Activated T-helper 1 cell treated with anti-CD3 and anti-CD28 coated beads, Interleukin-2, amount 50 U/mL, for 16 hours (primary cell): ENCODE data around the gene MKI67.
"Not testable (repeated sequence)": the region's sequence is repeated elsewhere in the genome, so short reads cannot be mapped to it uniquely, and the experiment has no call there.

ENCODE experiments used
- DNase-seq, 2 donors: peaks; one replicate each; pipeline ENCODE4 v3.0.0-alpha.2; 2020; ENCODE audit warnings: low read depth in 1 of 2, low spot score in 1 of 2

The MKI67 gene

DNA sequence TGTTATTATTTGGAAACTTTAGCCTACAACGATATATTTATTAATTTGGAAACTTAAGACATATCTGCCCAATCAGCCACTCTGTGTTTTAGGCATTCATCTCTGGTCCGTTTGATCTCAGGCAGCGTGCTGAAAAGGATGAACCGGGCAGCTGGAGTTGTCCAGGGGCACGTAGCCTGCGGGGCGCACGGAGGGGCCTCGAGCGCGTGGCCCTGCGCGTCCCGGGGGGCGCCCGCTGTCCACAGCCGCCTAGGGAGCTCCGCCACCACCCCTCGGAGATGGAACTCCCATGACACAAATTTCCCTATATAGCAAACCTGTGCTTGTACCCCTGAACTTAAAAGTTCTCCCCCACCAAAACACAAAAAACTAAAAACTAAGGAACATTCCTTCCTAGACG, 24.3 kb upstream of the MKI67 start:
- no peak for DNase-seq

DNA sequence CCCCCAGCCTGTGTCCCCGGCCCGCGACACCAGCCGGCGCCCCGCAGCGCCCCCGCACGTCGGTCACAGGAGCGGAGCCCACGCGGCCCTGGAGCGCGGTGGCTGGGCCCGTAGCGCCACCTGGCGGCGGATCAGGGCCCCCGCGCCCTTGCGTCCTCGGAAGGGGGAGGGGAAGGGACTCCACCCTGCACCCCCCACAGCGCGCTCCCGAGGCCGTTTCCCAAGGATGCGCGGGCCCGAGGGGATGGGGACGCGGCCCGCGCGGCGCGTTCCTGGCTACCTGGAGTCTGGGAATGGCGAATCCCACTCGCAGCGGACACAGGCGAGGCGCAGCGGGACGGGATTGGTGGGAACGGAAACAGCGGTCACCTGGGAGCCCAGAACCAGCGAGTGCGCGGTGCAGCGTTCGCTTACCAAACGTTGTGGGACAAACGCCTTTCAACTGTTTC, 23.8 kb upstream of the MKI67 start:
- peak; percentile 49 to 73 for DNase-seq

DNA sequence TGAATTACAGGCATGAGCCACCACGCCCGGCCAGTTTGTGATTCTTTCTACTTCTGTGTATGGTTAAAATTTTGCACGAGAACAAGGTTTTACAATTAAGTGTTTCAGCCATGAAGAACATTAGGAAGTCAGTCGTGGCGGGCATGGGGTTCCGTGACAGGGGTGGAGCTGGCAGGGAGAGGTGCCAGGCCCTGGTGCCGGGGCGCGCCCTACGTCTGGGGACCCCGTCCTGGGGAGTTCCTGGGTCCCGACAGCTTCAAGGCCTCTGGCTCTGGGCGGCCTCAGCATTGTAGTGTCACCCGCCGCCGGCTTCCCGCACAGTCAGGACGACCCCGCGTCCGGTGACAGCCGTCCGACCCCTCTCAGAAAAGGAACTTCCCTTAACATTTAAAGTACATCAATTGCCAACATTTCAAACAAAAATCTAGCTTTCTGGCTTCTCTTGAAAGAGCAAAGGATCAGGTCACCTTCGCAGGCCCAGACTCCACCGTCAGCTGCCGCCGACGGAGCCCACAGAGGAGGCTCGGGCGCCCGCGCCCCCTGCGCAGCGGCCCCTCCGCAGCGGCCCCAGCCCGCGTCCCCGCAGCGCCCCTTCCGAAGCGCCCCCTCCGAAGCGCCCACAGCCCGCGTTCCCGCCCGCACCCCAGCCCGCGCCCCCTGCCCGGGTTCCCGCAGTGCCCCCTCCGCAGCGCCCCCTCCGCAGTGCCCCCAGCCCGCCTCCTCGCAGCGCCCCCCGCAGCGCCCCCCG, 23.2 kb upstream of the MKI67 start:
- no peak for DNase-seq

DNA sequence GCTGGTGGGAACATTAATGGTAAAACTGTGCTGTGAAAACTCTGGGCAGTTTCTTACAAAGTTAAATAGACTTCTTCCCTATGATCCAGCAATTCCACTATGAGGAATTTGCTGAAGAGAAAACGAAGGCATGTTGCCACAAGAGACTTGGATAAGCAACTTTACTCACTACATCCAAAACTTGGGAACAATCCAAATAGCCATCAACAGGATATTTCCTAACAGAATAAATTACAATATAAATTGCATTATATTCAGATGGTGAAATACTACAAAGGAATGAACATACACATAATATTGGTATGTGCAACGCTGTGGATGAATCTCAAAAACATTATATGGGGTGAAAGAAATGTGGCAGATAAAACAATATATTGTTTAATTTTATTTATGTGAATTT, 21.4 kb upstream of the MKI67 start:
- DNase-seq, result no peak

DNA sequence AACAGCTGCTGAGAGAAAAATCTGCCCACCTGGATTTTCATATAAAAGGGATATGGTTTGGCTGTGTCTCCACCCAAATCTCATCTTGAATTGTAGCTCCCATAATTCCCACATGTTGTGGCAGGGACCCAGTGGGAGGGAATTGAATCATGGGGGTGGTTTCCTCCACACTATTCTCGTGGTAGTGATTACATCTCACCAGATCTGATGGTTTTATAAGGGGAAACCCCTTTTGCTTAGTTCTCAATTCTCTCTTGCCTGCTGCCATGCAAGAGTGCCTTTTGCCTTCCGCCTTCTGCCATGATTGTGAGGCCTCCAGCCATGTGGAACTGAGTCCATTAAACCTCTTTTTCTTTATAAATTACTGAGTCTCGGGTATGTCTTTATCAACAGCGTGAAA, 20.8 kb upstream of the MKI67 start:
- no peak for DNase-seq

DNA sequence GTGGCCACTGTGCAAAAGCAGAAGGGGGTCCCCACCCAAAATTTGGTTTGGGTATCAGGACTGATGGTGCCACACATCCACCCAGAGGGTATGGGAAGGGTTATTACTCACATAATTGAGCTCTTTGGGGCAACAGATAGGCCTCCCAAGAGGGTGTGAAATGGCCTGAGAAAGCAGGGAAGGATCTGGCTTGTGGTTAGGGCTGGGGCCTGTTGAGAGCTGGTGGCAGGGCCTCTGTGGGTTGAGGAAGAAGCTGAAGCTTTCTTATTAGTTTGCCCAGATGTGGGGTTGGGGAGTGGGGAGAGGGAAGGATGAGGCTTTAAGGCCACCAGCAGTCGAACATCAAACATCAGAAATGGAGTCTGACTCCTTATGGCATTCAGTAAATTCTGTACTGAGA, 18.3 kb upstream of the MKI67 start:
- DNase-seq, result no peak

DNA sequence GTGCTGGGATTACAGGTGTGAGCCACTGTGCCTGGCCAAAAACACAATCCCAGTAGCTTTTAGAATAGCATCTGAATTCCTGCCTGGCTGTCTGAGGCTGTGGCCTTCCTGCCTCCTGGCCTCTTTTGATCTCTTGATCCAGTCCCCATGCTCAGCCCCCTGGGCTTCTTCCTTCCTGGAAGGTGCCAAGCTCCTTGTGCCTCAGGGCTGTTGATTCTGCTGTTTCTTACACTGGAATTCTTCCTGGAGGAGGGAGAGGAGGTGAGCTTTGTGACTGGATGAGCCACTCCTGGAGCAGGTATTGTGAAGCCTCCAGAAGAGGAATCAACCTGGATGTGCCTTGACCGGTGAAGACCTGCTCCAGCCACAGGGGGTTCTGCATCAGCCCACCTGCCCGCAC, 17.3 kb upstream of the MKI67 start:
- no peak for DNase-seq

DNA sequence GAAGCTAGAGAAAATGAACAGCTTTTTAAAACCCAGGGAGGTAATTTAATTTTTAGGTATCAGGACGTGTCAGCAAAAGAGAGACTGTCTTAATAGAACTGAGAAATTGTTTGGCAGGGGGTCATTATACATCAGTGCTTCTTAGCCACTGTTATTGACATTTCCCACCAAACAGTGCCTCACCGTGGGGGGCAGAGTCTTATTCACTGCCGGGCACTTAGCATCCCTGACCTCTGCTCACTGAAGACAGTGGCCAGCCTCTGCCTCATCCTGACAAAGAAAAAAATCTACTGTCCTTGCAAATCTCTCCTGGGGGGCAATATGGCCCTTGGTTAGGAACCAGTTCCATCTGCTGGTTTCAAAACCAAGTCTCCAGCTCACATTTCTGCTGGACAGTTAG, 14.2 kb upstream of the MKI67 start:
- no peak for DNase-seq

DNA sequence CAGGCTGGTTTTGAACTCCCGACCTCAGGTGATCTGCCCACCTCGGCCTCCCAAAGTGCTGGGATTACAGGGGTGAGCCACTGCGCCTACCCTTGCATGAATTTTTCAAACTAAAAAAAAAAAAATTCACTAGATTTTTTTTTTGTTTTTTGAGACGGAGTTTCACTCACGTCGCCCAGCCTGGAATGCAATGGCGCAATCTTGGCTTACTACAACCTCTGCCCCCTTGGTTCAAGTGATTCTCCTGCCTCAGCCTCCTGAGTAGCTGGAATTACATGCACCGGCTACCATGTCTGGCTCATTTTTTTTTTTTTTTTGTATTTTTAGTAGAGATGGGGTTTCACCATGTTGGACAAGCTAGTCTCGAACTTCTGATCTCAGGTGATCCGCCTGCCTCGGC, 12.2 kb upstream of the MKI67 start:
- not testable (repeated sequence) for DNase-seq

DNA sequence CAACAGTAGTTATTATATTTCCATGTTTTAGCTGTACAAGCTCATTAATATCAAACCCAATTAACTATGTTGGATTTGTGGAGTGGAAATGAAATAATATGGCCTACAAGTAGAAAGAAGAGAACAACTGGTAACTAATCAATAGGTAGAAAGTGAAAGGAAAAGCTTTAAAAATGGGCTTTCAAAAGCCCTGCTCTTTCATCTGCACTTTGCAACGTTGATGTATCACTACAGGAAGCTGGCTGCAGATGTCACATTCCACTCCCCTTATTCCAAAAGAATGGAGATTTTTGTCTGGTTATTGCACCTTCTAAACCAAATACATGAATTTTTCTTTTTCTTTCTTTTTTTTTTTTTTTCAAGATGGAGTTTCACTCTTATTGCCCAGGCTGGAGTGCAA, 11.7 kb upstream of the MKI67 start:
- no peak for DNase-seq

DNA sequence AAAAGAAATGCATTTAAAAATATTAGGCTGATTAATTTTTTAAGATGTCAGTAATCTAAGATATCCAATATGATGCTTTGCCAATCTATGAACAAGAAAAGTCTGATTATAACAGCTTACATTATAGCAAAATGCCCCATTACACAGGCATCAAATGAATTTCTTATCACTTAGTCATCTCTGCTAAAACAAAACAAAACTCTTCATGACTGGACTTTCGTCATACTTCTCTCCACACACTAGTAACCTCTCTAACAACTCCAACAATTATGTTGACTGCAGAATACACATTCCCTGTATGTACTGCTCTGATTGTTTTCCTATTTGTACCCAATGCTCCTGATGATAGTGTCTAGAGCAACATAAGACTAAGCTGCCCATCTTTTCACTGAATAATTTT, 3.8 kb upstream of the MKI67 start:
- no peak for DNase-seq

DNA sequence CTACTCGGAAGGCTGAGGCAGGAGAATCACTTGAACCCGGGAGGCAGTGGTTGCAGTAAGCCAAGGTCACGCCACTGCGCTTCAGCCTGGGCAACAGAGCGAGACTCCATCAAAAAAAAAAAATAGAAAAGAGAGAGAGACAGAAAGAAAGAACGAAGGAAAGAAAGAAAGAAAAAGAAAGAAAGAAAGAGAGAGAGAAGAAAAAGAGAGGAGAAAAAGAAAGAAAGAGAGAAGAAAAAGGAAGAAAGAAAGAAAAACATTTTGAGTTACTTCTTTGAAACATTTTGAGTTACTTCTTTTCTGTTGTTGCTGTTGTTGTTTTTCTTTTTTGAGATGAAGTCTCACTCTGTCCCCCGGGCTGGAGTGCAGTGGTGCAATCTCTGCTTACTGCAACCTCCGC, 2.4 kb upstream of the MKI67 start:
- DNase-seq, result no peak

DNA sequence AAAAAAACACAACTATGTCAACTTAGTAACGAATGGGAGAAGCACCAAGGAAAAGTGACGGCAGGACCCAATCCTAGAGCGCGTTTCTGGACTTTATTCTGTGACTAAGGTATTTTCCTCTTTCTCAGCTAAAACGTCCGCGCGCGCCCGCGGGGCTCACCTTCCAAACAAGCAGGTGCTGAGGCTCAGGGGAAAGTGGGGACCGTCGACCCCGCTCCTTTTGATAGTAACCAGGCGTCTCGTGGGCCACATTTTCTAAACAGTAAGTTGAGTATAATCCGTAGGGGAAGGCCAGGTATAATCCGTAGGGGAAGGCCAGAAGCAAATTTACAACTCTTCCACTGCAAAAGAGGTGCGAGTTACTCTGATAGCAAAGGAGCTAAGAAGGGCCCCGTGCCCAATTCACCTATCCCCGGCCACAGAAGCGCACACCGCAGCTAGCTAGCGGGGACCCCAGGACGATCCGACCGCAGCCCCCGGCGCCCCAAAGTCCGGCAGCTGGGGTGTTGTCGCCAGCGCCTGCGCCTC, 743 bp downstream of the MKI67 start:
- no peak for DNase-seq

DNA sequence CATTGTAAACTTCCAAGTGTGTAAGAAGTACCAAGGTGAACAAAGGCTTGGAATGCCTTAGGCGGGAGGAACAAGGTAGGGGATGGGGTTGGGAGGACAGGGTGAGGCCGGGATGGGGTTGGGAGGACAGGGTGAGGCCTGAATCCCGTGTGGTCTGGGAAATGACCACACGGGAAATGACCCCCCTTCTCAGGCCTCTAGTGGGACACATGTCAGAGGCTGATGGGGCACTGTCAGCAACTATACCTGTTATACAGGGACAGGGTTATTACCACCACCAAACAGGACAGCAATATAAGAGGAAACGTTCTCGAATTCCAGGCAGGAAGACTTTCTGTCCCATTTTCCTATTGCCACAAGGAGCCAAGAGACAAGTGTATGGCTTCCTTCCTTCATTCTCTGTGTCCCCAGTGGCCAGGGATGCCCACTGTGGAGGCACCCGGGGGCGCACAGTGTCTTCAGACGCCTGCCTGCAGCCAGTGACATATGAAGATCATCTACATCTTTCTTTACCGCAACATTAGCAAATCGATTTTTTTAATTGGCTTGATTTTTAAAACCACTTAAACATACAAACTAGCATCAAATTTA, 1.3 kb downstream of the MKI67 start:
- DNase-seq, result no peak

DNA sequence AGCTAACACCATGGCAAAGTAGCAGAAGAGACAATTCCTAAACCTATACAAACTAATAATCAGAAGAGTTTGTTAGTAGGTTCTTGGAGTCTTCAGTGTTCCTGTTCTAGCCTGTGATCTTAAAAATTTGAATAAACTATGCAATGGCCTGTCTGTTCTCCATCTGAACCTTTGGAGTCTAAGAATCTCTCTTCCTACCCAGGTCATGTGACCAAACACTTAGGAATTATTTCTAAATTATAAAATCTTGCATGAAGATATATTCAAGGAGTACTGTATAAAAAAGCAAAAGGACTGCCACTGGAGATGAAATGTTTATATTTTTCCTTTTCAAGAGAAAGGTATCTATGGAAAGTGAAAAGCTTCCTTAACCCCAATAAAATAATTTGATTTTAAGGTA, 2.4 kb downstream of the MKI67 start:
- DNase-seq, result no peak

DNA sequence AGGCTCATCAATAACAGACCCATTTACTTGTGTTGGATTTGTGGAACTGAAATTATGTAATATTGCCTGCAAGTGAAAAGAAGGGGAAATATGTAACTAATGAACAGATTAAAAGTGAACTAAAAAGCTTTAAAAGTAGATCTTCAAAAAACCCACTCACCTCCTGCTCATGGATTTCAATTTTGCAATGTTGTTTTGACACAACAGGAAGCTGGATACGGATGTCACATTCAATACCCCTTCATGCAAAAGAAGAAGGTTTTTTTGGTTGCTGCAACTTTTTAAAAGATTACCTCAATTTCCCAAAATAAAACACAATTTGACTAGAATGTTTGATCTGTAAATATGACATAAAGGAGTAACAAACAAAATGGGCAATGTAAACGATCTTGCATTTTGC, 3.3 kb downstream of the MKI67 start:
- no peak for DNase-seq

DNA sequence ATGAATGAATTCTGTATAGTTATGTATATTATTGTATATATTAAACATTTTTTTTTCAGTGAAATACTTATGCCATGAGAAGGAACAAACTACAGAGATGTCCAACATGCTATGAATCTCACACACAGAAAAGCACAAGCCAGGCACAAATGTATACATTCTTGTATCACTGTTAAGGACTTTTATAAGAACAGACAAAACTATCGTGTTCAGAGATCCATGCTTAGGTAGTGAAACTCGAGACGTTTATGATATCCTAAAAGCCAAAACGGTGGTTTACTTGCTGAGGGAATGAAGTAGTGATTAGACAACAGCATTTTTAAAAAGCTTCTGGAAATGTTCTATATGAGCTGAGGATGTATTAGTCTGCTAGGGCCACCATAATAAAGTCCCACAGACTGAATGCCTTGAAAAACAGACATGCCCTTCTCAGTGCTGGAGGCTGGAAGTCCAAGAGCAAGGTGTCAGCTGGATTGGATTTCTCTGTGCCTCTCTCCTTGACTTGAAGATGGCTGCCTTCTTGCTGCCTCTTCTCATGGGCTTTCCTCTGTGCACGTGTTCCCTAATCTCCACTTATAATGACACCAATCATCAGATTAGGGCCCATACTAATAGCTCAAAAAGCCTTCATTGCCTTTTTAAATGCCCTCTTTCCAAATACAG, 4.3 kb downstream of the MKI67 start:
- DNase-seq, result no peak

DNA sequence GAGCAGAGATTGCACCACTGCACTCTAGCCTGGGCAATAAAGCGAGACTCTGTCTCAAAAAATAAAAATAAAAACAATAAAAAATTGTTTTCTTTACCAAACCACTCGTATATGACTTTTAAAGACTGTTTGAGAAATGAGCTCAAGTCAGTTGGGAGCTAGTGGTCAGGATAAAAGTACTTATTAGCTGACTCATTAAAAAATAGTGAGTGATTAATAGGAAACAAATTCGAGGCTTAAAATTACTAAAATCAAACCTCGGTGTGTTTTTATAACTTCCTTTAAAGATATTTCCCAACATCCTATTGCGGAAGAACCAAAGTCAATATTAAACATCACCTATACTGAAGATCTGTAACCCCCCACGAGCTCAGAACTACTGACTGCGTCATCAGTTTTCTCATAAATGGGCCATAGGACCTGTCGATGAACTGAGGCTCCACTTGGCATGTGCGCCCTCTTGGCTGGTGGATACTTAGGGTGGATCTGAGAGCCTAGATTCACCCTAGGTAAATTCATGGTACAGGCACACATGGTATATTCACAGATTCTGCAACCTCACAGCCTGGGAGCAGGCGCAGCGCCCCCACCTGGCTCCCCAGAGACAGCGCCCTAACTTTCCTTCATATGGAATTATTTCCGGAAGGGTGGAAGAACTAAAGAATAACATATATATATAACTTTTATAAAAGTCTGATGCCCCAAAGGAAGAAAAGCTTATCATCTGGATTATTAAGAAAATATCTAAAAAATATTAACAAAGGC, 9.2 kb downstream of the MKI67 start:
- no peak for DNase-seq

DNA sequence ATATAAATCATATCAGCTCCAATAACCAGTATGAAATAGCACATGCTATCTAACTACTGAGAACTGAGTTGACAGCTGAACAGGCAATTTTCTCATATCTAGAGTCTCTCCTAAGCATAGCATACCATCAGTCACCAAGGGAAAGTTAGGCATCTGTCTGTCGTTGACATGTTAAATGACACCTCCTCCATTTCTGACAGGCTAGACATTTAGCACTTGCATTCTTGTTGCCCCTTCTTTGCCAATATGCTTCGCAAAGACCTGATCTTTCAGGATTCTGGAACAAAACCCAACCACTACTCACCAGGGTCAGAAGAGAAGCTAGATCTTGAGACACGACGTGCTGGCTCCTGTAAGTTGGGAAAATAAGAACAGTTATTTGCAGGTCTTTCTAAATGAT, 10.0 kb downstream of the MKI67 start:
- DNase-seq, result no peak

DNA sequence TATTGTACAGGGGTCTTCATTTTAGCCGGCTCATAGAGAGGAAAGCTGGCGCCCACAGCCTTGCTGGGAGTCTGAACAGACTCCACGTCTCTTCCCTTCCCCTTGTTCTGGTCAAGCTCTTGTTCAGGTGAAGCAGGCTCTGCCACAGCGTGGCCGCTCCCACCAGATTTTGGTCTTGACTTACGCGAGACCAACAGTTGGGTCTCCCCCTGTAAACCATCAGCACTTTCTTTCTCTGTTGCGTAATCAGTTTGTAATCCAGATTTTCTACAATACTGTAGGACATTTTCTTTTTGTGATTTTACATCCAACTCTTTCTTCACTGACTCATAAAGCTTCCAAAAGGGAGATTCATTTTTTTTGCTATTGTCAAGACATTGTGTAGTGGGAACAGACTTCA, 10.9 kb downstream of the MKI67 start:
- no peak for DNase-seq

DNA sequence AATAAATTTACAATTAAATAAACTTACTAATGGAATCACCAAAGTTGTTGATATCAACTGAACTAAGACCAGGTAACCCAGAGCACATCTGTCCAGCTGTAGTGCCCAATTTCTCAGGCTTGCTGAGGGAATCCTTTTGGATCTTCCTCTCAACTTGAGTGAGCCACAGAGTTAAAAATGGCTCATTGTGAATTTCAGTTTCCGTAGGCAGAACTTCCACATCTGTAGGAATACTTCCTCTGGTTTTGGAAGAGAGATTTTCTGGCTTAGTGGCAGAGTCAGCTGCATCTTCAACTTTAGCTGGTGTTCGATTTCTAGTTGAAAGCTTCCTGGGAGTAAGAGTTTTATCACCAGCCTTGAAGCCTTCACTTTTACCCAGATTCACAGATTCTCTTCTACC, 11.3 kb downstream of the MKI67 start:
- DNase-seq, result no peak

DNA sequence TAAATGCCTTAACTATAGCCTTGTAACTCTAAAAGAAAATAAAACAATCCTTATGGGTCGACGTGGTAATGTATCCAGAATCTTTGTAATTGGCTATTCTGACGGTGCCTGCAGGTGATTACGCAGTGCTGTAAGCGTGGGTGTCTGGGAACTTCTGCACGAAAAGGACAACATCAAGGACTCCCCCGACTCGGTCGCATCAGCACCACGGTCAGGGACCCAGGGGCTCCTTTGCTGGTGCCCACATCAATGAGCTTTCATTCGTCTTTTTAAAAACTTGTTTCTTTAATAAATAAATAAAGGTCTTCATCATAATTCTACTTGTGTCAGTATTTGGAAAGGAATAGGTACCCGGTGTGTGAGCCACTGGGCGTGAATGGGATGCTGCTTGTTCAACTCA, 13.2 kb downstream of the MKI67 start:
- DNase-seq, result no peak
